OCI-LY7 (cell line): ENCODE measurements around the gene GLYAT.

ENCODE experiments used
- EZH2phosphoT487 ChIP-seq: fragments of 200-600 bp; sonication (generic); IDR thresholded peaks from 2 replicates; pipeline ENCODE4 v1.6.1; 2018; ENCODE audit warnings: low read depth, borderline replicate concordance, mild to moderate bottlenecking, mixed run types, antibody characterized with exemption, low read length, moderate library complexity, mixed read lengths
- TF ChIP-seq, protein P1 (sequence below): fragments of 200-600 bp; sonication (generic); conservative IDR thresholded peaks from 2 replicates; pipeline ENCODE4 v1.5.1; 2014; ENCODE audit warnings: mild to moderate bottlenecking, antibody characterized with exemption, low read length, moderate library complexity, mixed read lengths

DNA sequence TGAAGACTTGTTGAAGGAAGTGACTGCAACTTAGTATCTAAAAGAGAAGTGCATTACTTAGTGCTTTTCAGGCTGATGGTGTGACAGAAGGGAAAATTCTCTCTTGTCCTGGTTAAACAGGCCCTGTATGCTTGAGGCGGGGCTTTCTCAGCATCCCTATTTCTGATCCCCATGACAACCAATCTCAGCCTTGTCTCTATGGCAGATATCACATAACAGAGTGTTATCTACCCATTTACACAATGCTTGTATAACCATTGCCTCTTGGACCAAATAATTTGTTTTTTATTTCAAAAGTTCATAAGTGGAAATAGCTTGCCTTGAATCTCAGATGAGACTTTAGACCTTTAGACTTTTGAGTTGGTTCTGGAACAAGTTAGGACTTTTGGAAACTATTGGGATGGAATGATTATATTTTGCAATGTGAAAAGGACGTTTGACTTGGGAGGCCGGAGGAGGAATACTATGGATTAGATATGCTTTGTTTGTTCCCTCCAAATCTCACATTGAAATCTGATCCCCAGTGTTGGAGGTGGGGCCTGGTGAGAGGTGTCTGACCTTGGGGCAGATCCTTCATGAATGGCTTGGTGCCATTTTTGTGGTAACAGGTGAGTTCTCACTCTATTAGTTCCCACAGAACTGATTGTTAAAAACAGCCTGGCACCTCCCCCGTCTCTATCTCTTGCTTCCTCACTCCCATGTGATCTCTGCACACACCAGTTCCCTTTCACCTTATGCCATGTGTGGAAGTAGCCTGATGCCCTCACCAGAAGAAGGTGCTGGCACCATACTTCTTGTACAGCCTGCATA is 3.1 kb upstream of the GLYAT start:
- TF ChIP-seq, protein P1, sequence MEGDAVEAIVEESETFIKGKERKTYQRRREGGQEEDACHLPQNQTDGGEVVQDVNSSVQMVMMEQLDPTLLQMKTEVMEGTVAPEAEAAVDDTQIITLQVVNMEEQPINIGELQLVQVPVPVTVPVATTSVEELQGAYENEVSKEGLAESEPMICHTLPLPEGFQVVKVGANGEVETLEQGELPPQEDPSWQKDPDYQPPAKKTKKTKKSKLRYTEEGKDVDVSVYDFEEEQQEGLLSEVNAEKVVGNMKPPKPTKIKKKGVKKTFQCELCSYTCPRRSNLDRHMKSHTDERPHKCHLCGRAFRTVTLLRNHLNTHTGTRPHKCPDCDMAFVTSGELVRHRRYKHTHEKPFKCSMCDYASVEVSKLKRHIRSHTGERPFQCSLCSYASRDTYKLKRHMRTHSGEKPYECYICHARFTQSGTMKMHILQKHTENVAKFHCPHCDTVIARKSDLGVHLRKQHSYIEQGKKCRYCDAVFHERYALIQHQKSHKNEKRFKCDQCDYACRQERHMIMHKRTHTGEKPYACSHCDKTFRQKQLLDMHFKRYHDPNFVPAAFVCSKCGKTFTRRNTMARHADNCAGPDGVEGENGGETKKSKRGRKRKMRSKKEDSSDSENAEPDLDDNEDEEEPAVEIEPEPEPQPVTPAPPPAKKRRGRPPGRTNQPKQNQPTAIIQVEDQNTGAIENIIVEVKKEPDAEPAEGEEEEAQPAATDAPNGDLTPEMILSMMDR, result no peak
- no peak for TF ChIP-seq EZH2phosphoT487
